Fibroblast of mammary gland (primary cell): Measurements from ENCODE around the gene CTR9.

Source experiments
- DNase-seq: peaks from one replicate; pipeline ENCODE4 v3.0.0-alpha.2; 2010; ENCODE audit warnings: low read depth
- H3K4me3 ChIP-seq: 2 replicates; pipeline ENCODE4 v1.5.1; 2011; ENCODE audit warnings: low read depth, mild to moderate bottlenecking, low read length, moderate library complexity; ENCODE audit not compliant: control insufficient read depth
- CTCF ChIP-seq: conservative IDR thresholded peaks from 2 replicates; pipeline ENCODE4 v1.5.1; 2011; ENCODE audit warnings: low read depth, low read length, inconsistent platforms; ENCODE audit not compliant: control insufficient read depth, insufficient read depth

CTR9 gene

GRCh38 chr11:10742460-10743208 is 8.4 kb upstream of the CTR9 start:
- DNase-seq: peak; percentile 65
- H3K4me3 ChIP-seq: no peak overlapping the region
- no peak for TF ChIP-seq CTCF

GRCh38 chr11:10743354-10744000 is 7.6 kb upstream of the CTR9 start:
- no peak overlapping the region for H3K4me3 ChIP-seq
- no peak for TF ChIP-seq CTCF
- DNase-seq: no peak

GRCh38 chr11:10744206-10744605 is 6.8 kb upstream of the CTR9 start:
- no peak for DNase-seq
- H3K4me3 ChIP-seq: no peak overlapping the region
- no peak for TF ChIP-seq CTCF

- H3K4me3 ChIP-seq: no peak overlapping the region
- TF ChIP-seq CTCF: no peak
- no peak for DNase-seq
Observed at GRCh38 chr11:10746871-10747270, 4.2 kb upstream of the CTR9 start.

GRCh38 chr11:10747733-10748132 is 3.3 kb upstream of the CTR9 start:
- DNase-seq: no peak
- TF ChIP-seq CTCF: no peak
- H3K4me3 ChIP-seq: no peak overlapping the region

GRCh38 chr11:10749476-10749875 is 1.6 kb upstream of the CTR9 start:
- no peak for TF ChIP-seq CTCF
- DNase-seq: no peak
- no peak overlapping the region for H3K4me3 ChIP-seq
